ENCODE data around the gene NRG3.

NRG3 gene

DNA sequence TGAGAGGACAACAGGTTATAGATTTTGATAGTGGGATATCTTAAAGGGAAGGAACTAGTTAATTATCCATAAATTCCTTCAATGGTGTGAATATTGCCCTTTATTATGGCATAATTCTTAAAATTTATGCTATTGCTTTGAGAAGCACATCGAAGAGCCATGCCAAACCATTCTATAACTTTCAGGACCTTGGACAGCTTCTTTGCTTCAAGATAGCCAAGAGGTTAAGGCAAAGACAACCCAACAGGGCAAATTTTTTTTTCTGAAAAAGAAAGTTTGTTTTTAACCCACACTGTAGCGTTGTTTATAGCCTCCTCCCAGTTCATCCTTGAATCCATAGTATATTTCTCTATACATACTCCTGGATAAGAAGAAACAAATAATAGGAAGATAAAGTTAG is 103.2 kb downstream of the NRG3 start:
- no peaks in the 10 kb centered on the region for H3K79me2 ChIP-seq
- no peak overlapping the region for H3K9ac ChIP-seq
- H2AFZ ChIP-seq = no peak overlapping the region
- no peak overlapping the region for H3K4me3 ChIP-seq (ENCODE audit: low read depth, low read length)
- H3K4me2 ChIP-seq (ENCODE audit: low read length) = no peak overlapping the region
- H3K27ac ChIP-seq = no peak overlapping the region
- no peaks in the 10 kb centered on the region for H3K4me1 ChIP-seq
- H3K9me3 ChIP-seq (ENCODE audit: control insufficient read depth, low read length) = no peaks in the 10 kb centered on the region
- H3K27me3 ChIP-seq (ENCODE audit: control insufficient read depth, insufficient read depth, low read length) = no peaks in the 10 kb centered on the region
- TF ChIP-seq, protein P1, sequence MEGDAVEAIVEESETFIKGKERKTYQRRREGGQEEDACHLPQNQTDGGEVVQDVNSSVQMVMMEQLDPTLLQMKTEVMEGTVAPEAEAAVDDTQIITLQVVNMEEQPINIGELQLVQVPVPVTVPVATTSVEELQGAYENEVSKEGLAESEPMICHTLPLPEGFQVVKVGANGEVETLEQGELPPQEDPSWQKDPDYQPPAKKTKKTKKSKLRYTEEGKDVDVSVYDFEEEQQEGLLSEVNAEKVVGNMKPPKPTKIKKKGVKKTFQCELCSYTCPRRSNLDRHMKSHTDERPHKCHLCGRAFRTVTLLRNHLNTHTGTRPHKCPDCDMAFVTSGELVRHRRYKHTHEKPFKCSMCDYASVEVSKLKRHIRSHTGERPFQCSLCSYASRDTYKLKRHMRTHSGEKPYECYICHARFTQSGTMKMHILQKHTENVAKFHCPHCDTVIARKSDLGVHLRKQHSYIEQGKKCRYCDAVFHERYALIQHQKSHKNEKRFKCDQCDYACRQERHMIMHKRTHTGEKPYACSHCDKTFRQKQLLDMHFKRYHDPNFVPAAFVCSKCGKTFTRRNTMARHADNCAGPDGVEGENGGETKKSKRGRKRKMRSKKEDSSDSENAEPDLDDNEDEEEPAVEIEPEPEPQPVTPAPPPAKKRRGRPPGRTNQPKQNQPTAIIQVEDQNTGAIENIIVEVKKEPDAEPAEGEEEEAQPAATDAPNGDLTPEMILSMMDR (IDR thresholded peaks at IDR 0.05) = no peak
- no peaks in the 10 kb centered on the region for H3K36me3 ChIP-seq (ENCODE audit: control insufficient read depth, insufficient read depth, low read length)

GRCh38 chr10:81981724-81982123 is 106.7 kb downstream of the NRG3 start:
- Histone ChIP-seq H3K4me2 (ENCODE audit: low read length) (no peak overlapping the region), H3K4me3 (ENCODE audit: low read depth, low read length) (no peak overlapping the region), H3K9me3 (ENCODE audit: control insufficient read depth, low read length) (no peaks in the 10 kb centered on the region), H2AFZ (no peak overlapping the region), H3K79me2 (no peaks in the 10 kb centered on the region), H3K27ac (no peak overlapping the region), H3K9ac (no peak overlapping the region), H3K36me3 (ENCODE audit: control insufficient read depth, insufficient read depth, low read length) (no peaks in the 10 kb centered on the region), H3K4me1 (no peaks in the 10 kb centered on the region), H3K27me3 (ENCODE audit: control insufficient read depth, insufficient read depth, low read length) (no peaks in the 10 kb centered on the region)
- TF ChIP-seq, protein P1 (IDR thresholded peaks at IDR 0.05) = no peak

DNA sequence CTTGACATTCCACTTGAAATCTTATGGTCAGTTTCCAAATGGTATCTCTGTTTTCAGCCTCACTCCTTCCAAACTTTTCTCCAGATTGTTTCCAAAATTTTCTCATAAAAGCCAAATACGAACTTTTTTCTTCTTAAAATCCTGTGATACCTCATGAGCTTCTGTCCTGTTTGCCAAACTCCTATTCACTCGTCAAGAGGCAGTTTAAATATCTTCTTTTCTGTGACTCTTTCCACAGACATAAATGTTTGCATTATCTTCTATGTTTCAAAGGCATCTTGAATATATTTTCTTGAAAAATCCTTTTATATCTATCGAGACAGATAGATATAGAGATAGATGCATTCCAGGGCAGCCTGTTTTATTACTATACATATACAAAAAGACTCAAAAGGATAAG is 109.4 kb downstream of the NRG3 start:
- no peaks in the 10 kb centered on the region for H3K9me3 ChIP-seq (ENCODE audit: control insufficient read depth, low read length)
- no peaks in the 10 kb centered on the region for H3K36me3 ChIP-seq (ENCODE audit: control insufficient read depth, insufficient read depth, low read length)
- H2AFZ ChIP-seq = no peak overlapping the region
- TF ChIP-seq, protein P1 (IDR thresholded peaks at IDR 0.05) = no peak
- no peak overlapping the region for H3K4me3 ChIP-seq (ENCODE audit: low read depth, low read length)
- no peaks in the 10 kb centered on the region for H3K4me1 ChIP-seq
- H3K79me2 ChIP-seq = no peaks in the 10 kb centered on the region
- H3K27ac ChIP-seq = no peak overlapping the region
- H3K9ac ChIP-seq = no peak overlapping the region
- H3K4me2 ChIP-seq (ENCODE audit: low read length) = no peak overlapping the region
- H3K27me3 ChIP-seq (ENCODE audit: control insufficient read depth, insufficient read depth, low read length) = no peaks in the 10 kb centered on the region

DNA sequence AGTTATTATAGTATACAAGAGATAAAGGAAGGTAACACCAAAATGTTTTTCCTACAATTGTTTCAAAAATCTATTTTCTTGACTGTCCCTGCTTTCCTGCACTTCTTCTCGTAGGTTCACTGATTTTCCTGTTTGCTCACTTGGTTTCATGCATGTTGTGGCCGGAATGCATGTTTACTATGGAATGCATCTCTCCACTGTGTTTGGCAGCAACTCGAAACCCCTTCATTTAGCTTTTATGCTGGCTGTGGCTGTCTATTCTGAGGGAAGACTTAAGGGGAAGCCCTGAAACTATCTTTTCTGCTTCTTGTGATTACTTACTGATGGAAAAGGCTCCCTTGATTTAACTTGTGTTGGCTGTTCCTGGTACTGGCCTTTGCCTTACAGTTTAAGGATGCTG is 120.3 kb downstream of the NRG3 start:
- Histone ChIP-seq H3K79me2 (no peaks in the 10 kb centered on the region), H3K9me3 (ENCODE audit: control insufficient read depth, low read length) (no peaks in the 10 kb centered on the region), H3K4me1 (no peaks in the 10 kb centered on the region), H2AFZ (no peak overlapping the region), H3K27me3 (ENCODE audit: control insufficient read depth, insufficient read depth, low read length) (no peaks in the 10 kb centered on the region), H3K4me2 (ENCODE audit: low read length) (no peak overlapping the region), H3K27ac (no peak overlapping the region), H3K4me3 (ENCODE audit: low read depth, low read length) (no peak overlapping the region), H3K36me3 (ENCODE audit: control insufficient read depth, insufficient read depth, low read length) (no peaks in the 10 kb centered on the region), H3K9ac (no peak overlapping the region)
- TF ChIP-seq, protein P1 (IDR thresholded peaks at IDR 0.05) = no peak

GRCh38 chr10:81996927-81997326 is 121.9 kb downstream of the NRG3 start:
- no peak overlapping the region for H3K27ac ChIP-seq
- no peaks in the 10 kb centered on the region for H3K9me3 ChIP-seq (ENCODE audit: control insufficient read depth, low read length)
- H3K4me3 ChIP-seq (ENCODE audit: low read depth, low read length) = no peak overlapping the region
- TF ChIP-seq, protein P1 (IDR thresholded peaks at IDR 0.05) = no peak
- no peaks in the 10 kb centered on the region for H3K27me3 ChIP-seq (ENCODE audit: control insufficient read depth, insufficient read depth, low read length)
- H3K4me2 ChIP-seq (ENCODE audit: low read length) = no peak overlapping the region
- no peaks in the 10 kb centered on the region for H3K4me1 ChIP-seq
- H3K36me3 ChIP-seq (ENCODE audit: control insufficient read depth, insufficient read depth, low read length) = no peaks in the 10 kb centered on the region
- H3K79me2 ChIP-seq = no peaks in the 10 kb centered on the region
- no peak overlapping the region for H2AFZ ChIP-seq
- no peak overlapping the region for H3K9ac ChIP-seq

Measured in parathyroid adenoma (tissue), 2 donors.